ENCODE results near the gene NRP1.

Gene NRP1

GRCh38 chr10:33129996-33130386 is 204.5 kb downstream of the NRP1 start:
- no peak for DNase-seq

GRCh38 chr10:33129141-33129995 is 205.1 kb downstream of the NRP1 start:
- no peak for DNase-seq

GRCh38 chr10:33127622-33128021 is 206.8 kb downstream of the NRP1 start:
- DNase-seq, result no peak
